ENCODE measurements around the gene ERG28.
A peak's percentile ranks its signal among the peaks of the same experiment; 100 is the strongest.

ERG28 gene

GRCh38 chr14:75660238-75660629, 442 bp downstream of the ERG28 start:
- no peak for FAIRE-seq

GRCh38 chr14:75658957-75659356, 1.7 kb downstream of the ERG28 start:
- FAIRE-seq (no peak), DNase-seq (ENCODE audit: low spot score) (no peak)

More at GRCh38 chr14:75660238-75660629, 442 bp downstream of the ERG28 start:
- DNase-seq (ENCODE audit: low spot score) = no peak

GRCh38 chr14:75657331-75657730, 3.3 kb downstream of the ERG28 start:
- FAIRE-seq = no peak
- DNase-seq (ENCODE audit: low spot score) = no peak

DNA sequence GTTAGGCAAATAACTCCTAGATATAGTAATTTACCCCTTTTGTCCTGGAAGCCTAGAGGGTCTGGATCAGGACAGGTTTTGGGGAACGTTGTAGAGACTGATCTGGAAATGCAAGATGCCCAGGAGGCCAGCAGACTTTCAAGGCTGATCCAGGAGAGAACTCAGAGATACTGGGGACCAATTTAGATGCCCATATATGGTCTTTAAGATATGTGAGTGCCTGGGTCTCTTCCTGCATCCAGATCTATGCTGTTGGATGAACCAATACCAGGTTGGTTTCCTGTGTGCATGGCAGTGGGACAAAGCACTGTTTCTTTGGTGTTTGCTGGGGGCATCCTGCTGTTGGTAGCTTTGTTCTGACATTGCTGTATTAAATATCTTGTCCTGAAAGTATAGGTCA, 5.4 kb downstream of the ERG28 start:
- no peak for FAIRE-seq
- DNase-seq (ENCODE audit: low spot score) = no peak

- FAIRE-seq (no peak), DNase-seq (ENCODE audit: low spot score) (peak; percentile 14)
Observed at GRCh38 chr14:75654127-75654732, 6.4 kb downstream of the ERG28 start.

GRCh38 chr14:75653563-75653962, 7.1 kb downstream of the ERG28 start:
- DNase-seq (ENCODE audit: low spot score) = no peak
- FAIRE-seq = no peak

- no peak for DNase-seq (ENCODE audit: low spot score)
- FAIRE-seq = no peak
Observed at GRCh38 chr14:75650253-75651058, 10.2 kb downstream of the ERG28 start.

DNA sequence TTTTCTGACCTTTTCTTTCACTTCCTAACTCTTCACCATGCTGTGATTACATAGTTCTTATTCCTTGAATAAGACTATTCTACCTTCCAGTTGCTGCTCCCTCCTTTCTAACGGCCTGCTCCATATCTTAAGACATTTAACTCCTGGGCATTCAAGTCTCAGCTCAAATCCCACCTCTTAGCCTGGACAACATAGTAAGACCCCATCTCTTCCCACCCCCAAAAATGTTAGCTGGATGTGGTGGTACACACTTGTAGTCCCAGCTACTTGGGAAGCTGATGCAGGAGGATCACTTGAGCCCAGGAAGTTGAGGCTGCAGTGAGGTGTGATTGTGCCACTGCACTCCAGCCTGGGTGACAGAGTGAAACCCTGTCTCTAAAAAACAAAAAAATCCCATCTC, 10.9 kb downstream of the ERG28 start:
- DNase-seq (ENCODE audit: low spot score) = no peak
- no peak for FAIRE-seq

GRCh38 chr14:75649337-75649736, 11.3 kb downstream of the ERG28 start:
- FAIRE-seq = no peak
- no peak for DNase-seq (ENCODE audit: low spot score)

- peak; percentile 88 for DNase-seq (ENCODE audit: low spot score)
- peak; percentile 79 for FAIRE-seq
Observed at GRCh38 chr14:75648066-75648838, 12.4 kb downstream of the ERG28 start.

- no peak for DNase-seq (ENCODE audit: low spot score)
- no peak for FAIRE-seq
Observed at GRCh38 chr14:75647640-75648039, 13.0 kb downstream of the ERG28 start.

GRCh38 chr14:75646762-75647161, 13.9 kb downstream of the ERG28 start:
- no peak for DNase-seq (ENCODE audit: low spot score)
- no peak for FAIRE-seq

DNA sequence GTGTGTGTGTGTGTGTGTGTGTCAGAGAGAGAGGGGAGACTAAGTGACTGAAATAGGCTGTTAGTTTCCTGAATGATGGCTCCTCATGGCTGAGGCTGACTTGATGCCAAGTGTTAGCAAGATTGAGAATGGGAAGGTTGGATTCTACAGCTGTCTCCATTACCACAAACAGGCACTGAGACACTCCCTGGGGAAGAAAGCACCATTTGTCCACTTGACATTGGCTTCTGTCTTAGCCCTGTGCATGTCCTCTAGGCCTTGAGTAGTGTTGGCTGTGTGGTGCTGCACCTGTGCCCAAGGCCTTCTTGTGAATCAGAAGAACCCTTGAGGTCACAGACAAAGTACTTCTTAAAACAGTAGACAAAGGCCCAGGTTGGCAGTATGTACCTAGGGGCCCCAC, 15.6 kb downstream of the ERG28 start:
- no peak for FAIRE-seq
- DNase-seq (ENCODE audit: low spot score) = no peak

GRCh38 chr14:75643985-75644384, 16.7 kb downstream of the ERG28 start:
- no peak for FAIRE-seq
- DNase-seq (ENCODE audit: low spot score) = no peak

- FAIRE-seq = no peak
- no peak for DNase-seq (ENCODE audit: low spot score)
Observed at GRCh38 chr14:75640876-75641275, 19.8 kb downstream of the ERG28 start.

- no peak for FAIRE-seq
- no peak for DNase-seq (ENCODE audit: low spot score)
Observed at GRCh38 chr14:75636100-75636692, 24.5 kb downstream of the ERG28 start.

DNA sequence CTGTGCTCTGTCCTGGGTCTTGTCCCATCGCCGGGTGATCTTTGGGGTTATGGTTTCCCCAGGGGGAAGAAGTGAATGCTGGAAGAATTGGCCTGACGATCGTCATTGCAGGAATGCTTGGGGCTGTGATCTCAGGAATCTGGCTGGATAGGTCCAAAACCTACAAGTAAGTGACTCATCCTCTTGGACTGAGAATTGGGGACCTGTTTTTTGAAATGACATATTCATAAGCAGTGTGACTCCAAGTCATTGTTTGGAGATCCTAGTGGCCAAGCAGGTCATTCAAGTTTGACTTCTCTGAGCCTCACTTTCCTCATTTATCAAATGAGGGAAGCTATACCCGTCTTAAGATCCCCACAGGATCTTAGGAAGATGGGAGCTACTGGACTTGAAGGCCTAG, 25.8 kb downstream of the ERG28 start:
- FAIRE-seq (no peak), DNase-seq (ENCODE audit: low spot score) (no peak)

DNA sequence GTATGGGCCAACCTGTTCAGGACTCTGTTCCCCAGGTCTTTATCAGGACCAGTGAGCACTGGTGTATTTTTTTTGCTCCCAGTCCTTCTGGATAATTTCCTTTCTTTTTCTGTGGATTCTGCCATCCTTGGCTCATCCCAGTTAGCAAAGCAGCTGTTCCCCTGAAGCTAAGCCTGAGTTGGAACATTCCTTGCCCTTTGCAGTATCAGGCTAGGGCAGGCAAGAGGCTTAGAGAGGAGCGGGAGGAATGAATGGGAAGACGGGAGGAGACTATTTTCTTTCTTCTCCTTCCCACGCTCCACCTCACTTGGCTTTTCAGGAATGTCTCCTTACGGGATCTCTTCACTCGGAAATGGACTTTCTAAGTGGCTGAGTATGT, 29.2 kb downstream of the ERG28 start:
- FAIRE-seq (no peak), DNase-seq (ENCODE audit: low spot score) (no peak)

DNA sequence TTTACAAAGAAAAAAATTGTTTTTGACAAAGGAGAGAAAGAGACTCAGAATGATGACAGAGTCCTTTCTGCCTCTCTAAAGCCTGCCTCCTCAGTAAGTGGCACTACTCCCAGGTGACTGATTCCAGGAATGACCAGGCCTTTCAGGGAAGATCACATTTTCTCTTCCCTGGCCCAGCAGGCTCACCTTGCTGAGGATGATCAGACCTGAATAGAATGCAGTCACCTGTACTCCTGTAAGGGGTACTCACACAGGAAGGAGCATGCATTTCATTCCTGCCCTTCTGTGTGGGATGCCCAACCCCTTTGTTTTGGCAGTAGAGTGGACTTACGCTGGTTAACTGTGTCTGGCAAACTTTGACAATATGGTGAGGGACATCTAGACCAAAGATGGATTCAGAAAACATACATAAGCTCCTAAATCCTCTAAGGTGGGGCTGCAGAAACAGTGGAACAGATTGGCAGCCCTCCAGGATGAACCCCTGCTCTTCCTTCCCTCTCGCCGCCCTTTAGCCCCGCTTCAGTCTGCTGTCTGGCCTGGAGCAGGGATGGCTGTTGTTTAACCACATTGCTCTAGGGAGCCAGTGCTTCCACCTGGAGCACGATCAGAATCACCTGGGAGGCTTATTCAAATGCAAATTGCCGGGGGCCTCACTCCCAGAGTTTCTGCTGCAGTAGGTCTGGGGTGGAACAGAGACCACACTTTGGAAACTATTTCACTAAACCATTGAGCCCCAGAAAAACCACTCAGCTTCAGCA, 29.8 kb downstream of the ERG28 start:
- DNase-seq (ENCODE audit: low spot score) = no peak
- no peak for FAIRE-seq

- no peak for DNase-seq (ENCODE audit: low spot score)
- no peak for FAIRE-seq
Observed at GRCh38 chr14:75628816-75629215, 31.9 kb downstream of the ERG28 start.

- FAIRE-seq (no peak), DNase-seq (ENCODE audit: low spot score) (no peak)
Observed at GRCh38 chr14:75627406-75627805, 33.3 kb downstream of the ERG28 start.

All from RCC 7860 (cell line).